Cardiac muscle cell (in vitro differentiated cells and primary cell): Measurements from ENCODE around the gene ARID2. TPM values are rescaled to one million over a fixed set of nuclear protein-coding genes. Genes with fewer than 3 reads are reported as not detected.

Experiments used
- DNase-seq, 2 donors: peaks; one replicate each; pipeline versions ENCODE4 v3.0.0 to v3.0.0-alpha.2; 2010 to 2017; ENCODE audit warnings: low read depth in 1 of 2, low spot score in 1 of 2
- H3K27ac ChIP-seq: fragments of 200-600 bp; sonication (generic); 2 replicates; pipeline ENCODE4 v1.5.1; 2016
- H3K27me3 ChIP-seq: fragments of 200-600 bp; sonication (generic); 2 replicates; pipeline ENCODE4 v1.6.0; 2016; ENCODE audit warnings: control low read depth
- H3K36me3 ChIP-seq: fragments of 200-600 bp; sonication (generic); 2 replicates; pipeline ENCODE4 v1.5.1; 2016; ENCODE audit warnings: control low read depth
- H3K4me1 ChIP-seq: fragments of 200-600 bp; sonication (generic); 2 replicates; pipeline ENCODE4 v1.8.1; 2017; ENCODE audit warnings: low read depth, mild to moderate bottlenecking, mixed run types
- H3K4me3 ChIP-seq: fragments of 200-600 bp; sonication (generic); 2 replicates; pipeline ENCODE4 v1.5.1; 2016; ENCODE audit warnings: mild to moderate bottlenecking
- H3K9me3 ChIP-seq: fragments of 200-600 bp; sonication (generic); 2 replicates; pipeline ENCODE4 v1.5.1; 2017; ENCODE audit warnings: low read depth, mild to moderate bottlenecking, control low read depth
- polyA plus RNA-seq: library from polyadenylated mRNA; unstranded; fragments of >200 nt; fragmentation: Nextera tagmentation; extraction: Ambion mirVana; gene quantifications from 2 replicates; pipeline ENCODE4 v1.2.1, GENCODE V29; 2016
- total RNA-seq: library from RNA; depleted of rRNA; stranded (reverse); fragments of >200 nt; gene quantifications from 2 replicates; pipeline ENCODE4 v1.2.3, GENCODE V29; 2016
- TF ChIP-seq, protein P1 (sequence below): IDR thresholded peaks from 2 replicates; pipeline ENCODE4 v1.5.1; 2012; ENCODE audit warnings: low read depth, mild to moderate bottlenecking, low read length

The ARID2 gene
- total and polyA plus RNA-seq, 2 experiments from 2014 or later: 17.3 to 40.3 TPM

DNA sequence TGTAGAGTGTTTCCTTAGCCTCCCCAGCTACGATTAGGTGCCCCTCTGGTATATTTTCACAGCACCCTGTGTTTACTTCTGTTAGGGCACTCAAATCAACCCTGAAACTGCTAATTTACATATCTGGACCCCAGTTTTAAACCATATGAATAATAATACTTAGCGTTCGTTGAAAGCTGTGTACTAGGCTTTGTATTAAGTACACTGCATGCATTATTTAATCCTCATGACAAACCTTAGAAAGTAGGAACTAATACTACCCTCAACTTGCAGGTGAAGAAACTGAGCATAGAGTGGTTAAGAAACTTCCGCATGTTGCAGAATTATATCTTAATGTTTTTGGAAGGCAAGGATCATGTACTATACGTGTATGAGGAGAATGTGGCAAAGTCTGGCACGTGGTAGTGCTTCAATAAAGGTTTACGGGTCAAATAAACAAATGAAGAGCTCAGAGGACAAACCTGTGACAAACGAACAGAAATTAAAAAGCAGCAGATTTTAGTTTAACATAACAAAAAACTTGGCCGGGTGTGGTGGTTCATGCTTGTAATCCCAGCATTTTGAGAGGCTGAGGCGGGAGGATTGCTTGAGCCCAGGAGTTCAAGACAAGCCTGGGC is 22.2 kb upstream of the ARID2 start:
- Histone ChIP-seq H3K4me3 (no peak overlapping the region), H3K4me1 (peaks cover 35% of the 10 kb centered on the region), H3K36me3 (no peaks in the 10 kb centered on the region), H3K9me3 (no peaks in the 10 kb centered on the region), H3K27me3 (no peaks in the 10 kb centered on the region), H3K27ac (no peak overlapping the region)
- TF ChIP-seq, protein P1, sequence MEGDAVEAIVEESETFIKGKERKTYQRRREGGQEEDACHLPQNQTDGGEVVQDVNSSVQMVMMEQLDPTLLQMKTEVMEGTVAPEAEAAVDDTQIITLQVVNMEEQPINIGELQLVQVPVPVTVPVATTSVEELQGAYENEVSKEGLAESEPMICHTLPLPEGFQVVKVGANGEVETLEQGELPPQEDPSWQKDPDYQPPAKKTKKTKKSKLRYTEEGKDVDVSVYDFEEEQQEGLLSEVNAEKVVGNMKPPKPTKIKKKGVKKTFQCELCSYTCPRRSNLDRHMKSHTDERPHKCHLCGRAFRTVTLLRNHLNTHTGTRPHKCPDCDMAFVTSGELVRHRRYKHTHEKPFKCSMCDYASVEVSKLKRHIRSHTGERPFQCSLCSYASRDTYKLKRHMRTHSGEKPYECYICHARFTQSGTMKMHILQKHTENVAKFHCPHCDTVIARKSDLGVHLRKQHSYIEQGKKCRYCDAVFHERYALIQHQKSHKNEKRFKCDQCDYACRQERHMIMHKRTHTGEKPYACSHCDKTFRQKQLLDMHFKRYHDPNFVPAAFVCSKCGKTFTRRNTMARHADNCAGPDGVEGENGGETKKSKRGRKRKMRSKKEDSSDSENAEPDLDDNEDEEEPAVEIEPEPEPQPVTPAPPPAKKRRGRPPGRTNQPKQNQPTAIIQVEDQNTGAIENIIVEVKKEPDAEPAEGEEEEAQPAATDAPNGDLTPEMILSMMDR: no peak
- DNase-seq: no peak

DNA sequence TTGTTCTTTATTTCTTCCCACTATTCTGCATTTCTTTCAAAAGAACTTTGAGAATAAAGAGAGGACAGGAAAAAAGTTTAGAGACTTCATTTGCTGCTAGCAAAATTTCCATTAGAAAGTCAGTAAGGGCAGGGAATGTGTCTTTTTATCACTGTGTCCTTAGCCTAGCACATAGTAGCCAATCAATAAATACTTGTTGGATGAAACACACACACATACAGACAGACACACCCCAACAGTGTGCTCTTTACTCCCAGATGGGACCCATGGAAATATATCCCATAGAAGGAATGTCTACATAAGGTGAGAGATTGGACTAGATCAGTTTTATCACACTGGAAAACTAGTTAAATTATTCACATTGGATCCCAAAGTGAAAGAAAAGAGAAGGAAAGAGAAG is 21.1 kb upstream of the ARID2 start:
- Histone ChIP-seq H3K4me1 (peaks cover 30% of the 10 kb centered on the region), H3K27me3 (no peaks in the 10 kb centered on the region), H3K27ac (no peak overlapping the region), H3K9me3 (no peaks in the 10 kb centered on the region), H3K4me3 (no peak overlapping the region), H3K36me3 (no peaks in the 10 kb centered on the region)
- no peak for DNase-seq
- TF ChIP-seq, protein P1: no peak

DNA sequence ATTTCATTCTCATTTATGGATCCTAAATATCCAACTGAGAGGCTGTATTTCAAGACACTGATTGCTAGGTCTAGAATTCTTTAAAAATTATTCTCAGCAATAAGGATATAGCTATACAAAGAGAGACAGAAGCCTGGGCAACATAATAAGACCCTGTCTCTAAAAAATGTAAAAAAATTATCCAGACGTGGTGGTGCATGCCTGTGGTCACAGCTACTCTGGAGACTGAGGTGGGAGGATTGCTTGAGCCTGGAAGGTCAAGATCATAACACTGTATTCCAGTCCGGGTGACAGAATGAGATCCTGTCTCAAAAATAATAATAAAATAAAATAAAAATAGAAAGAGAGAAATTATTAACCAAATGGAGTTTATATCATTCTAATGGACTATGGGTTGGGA is 20.6 kb upstream of the ARID2 start:
- no peaks in the 10 kb centered on the region for H3K9me3 ChIP-seq
- H3K4me1 ChIP-seq: peaks cover 30% of the 10 kb centered on the region
- peak in 1 of 2 donors; percentile 41 for DNase-seq
- TF ChIP-seq, protein P1: no peak
- no peak overlapping the region for H3K27ac ChIP-seq
- H3K27me3 ChIP-seq: no peaks in the 10 kb centered on the region
- H3K4me3 ChIP-seq: no peak overlapping the region
- H3K36me3 ChIP-seq: no peaks in the 10 kb centered on the region

DNA sequence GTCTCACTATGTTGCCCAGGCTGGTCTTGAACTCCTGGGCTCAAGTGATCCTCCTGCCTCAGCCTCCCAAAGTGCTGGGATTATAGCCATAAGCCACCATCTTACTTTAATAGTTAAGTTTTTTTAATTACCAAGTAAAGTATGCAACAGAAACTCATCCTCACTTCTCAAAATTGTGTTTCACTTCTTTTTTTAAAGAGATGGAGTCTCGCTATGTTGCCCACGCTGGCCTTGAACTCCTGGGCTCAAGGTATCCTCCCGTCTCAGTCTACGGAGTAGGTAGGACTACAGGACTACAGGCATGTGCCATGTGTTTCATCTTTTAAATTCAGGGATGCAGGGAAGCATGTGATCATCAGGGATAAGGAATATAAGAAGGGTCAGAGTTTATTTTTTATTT is 17.2 kb upstream of the ARID2 start:
- H3K4me1 ChIP-seq: peaks cover under 1% of the 10 kb centered on the region
- no peaks in the 10 kb centered on the region for H3K9me3 ChIP-seq
- H3K27me3 ChIP-seq: no peaks in the 10 kb centered on the region
- no peak overlapping the region for H3K4me3 ChIP-seq
- TF ChIP-seq, protein P1: no peak
- no peaks in the 10 kb centered on the region for H3K36me3 ChIP-seq
- no peak overlapping the region for H3K27ac ChIP-seq
- DNase-seq: no peak

DNA sequence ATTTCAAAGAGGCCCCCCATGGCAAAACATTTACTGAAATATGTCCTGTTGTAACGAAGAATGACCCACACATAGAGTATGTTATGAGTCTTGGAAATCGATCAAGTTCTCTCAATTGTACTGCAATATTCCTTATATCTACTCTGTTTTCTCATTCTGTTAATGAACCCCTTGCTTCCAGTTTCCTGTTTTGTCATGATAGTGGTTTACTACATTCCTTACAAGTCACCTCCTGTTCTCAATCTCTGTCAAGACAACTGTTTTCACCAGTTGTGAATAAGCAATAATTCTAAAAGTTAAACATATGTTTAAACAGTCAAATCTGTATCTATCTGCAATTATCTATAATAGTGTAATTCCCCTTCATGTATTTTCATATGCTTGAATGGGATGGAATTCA is 16.4 kb upstream of the ARID2 start:
- TF ChIP-seq, protein P1: no peak
- H3K4me1 ChIP-seq: no peaks in the 10 kb centered on the region
- H3K4me3 ChIP-seq: no peak overlapping the region
- no peaks in the 10 kb centered on the region for H3K27me3 ChIP-seq
- DNase-seq: peak in 1 of 2 donors; percentile 42
- H3K27ac ChIP-seq: no peak overlapping the region
- H3K36me3 ChIP-seq: no peaks in the 10 kb centered on the region
- no peaks in the 10 kb centered on the region for H3K9me3 ChIP-seq
